K562 (cell line): Measurements from ENCODE around the gene GALNT18. TPM values are rescaled to one million over a fixed set of nuclear protein-coding genes. Genes with fewer than 3 reads are reported as not detected.

Experiments
- ATF1 ChIP-seq, 2 experiments: fragments of 450-650 bp in 1 of 2; IDR thresholded peaks; 2 replicates each; pipeline ENCODE4 v1.6.1; 2016; ENCODE audit warnings: missing compliant biosample characterization in 1 of 2, missing genetic modification characterization in 1 of 2
- CBX3 ChIP-seq, 2 experiments: IDR thresholded peaks; 1 replicate in 1 of 2; 2 replicates in 1 of 2; pipeline ENCODE4 v1.6.1; 2012; ENCODE audit warnings: inconsistent platforms in 2 of 2, low read length in 2 of 2, borderline replicate concordance in 1 of 2, control low read depth in 1 of 2
- KDM1A ChIP-seq, 2 experiments: fragments of 450-650 bp; IDR thresholded peaks; 2 replicates each; pipeline ENCODE4 v1.6.1; 2016; ENCODE audit warnings: mild to moderate bottlenecking in 2 of 2
- KHSRP ChIP-seq: fragments of 450-650 bp; IDR thresholded peaks from 2 replicates; pipeline ENCODE4 v1.6.1; 2017
- NFXL1 ChIP-seq: fragments of 450-650 bp; formaldehyde crosslinking; IDR thresholded peaks from 2 replicates; pipeline ENCODE4 v1.4.0; 2021; ENCODE audit warnings: mild to moderate bottlenecking
- PATZ1 ChIP-seq: fragments of 250-450 bp; sonication (Bioruptor Pico); IDR thresholded peaks from 2 replicates; pipeline ENCODE4 v1.5.0; 2020; ENCODE audit warnings: mild to moderate bottlenecking, borderline replicate concordance
- PCBP1 ChIP-seq: fragments of 200-400 bp; formaldehyde crosslinking; IDR thresholded peaks from 2 replicates; pipeline ENCODE4 v1.6.1; 2018; ENCODE audit warnings: mild to moderate bottlenecking, low read depth, low read length; ENCODE audit not compliant: poor library complexity, severe bottlenecking
- SIX5 ChIP-seq, 2 experiments: IDR thresholded peaks; 2 replicates each; pipeline ENCODE4 v1.6.1; 2011; ENCODE audit warnings: low read length in 2 of 2, borderline replicate concordance in 1 of 2, low read depth in 1 of 2, mild to moderate bottlenecking in 1 of 2, moderate library complexity in 1 of 2; ENCODE audit not compliant: insufficient read depth in 1 of 2
- polyA plus RNA-seq, 8 experiments: library from polyadenylated mRNA; depleted of rRNA in 4 of 8; stranded (reverse) in 5 of 8; unstranded in 3 of 8; fragments of >200 nt; fragmentation: Nextera tagmentation in 2 of 8; fragmentation: Illumina TruSeq in 1 of 8; extraction: Ambion mirVana in 2 of 8; extraction: Trizol in 1 of 8; gene quantifications; 2 replicates each; pipeline versions ENCODE4 v1.2.1 to v1.2.3, GENCODE V29; 2011 to 2014; ENCODE audit warnings: inconsistent platforms in 1 of 8, missing spikeins in 1 of 8
- total RNA-seq, 7 experiments: library from RNA; depleted of rRNA in 6 of 7; stranded (reverse); fragments of >200 nt in 6 of 7; fragmentation: Illumina TruSeq in 2 of 7; extraction: Trizol in 2 of 7; gene quantifications; 2 replicates each; pipeline versions ENCODE4 v1.2.1 to v1.2.3, GENCODE V29; 2011 to 2021; ENCODE audit warnings: low replicate concordance in 1 of 7
- TF ChIP-seq, protein P1 (sequence below), 2 experiments: fragments of 450-650 bp in 1 of 2; sonication (generic) in 1 of 2; formaldehyde crosslinking in 1 of 2; IDR thresholded peaks; 2 replicates each; pipeline versions ENCODE4 v1.7.1 to v1.9.0; 2016 to 2022; ENCODE audit warnings: inconsistent platforms in 1 of 2, mild to moderate bottlenecking in 1 of 2, missing genetic modification reagents in 1 of 2
- TF ChIP-seq, protein P2 (sequence below): fragments of 450-650 bp; IDR thresholded peaks from 2 replicates; pipeline ENCODE4 v1.7.0; 2016; ENCODE audit warnings: borderline replicate concordance

Gene GALNT18
- total and polyA plus RNA-seq, 9 of the 15 experiments (the other 6 are each of a cell fraction or from before 2014, with no cell fraction given) = not detected

DNA sequence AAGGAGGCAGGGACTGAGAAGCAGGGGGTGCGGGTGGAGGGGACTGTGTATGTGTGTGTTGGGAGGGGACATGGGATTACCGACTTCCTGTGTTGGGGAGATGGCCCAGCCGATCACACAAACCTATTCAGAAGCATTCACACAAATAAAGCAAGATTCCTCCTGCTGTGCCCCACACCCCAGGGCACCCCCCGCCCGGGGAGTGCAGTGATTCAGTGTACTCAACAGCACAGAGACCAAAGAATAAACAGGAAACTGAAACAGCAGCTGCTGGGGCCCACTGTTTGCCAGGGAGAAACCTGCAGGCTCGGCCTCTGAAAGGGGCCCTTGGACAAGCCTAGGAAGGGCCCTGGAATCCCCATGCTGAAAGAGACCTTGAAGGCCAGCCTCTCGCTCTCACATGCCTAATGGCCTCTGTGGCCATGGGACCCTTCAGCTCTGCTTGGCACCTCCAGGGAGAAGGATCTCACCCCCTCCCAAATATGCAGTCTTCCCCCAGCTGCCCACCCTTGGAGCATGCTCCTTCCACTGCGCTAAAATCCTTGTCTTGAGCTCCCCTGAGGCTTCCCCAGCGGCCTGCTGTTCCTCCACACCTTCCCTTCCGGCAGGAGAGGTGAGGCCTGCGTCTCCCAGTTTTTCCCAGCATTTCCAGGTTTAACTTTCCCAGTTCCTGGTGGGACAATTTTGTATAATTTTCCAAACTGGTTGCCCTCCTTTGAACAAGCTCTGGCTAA, 341.7 kb downstream of the GALNT18 start (continued):
- TF ChIP-seq, protein P1, sequence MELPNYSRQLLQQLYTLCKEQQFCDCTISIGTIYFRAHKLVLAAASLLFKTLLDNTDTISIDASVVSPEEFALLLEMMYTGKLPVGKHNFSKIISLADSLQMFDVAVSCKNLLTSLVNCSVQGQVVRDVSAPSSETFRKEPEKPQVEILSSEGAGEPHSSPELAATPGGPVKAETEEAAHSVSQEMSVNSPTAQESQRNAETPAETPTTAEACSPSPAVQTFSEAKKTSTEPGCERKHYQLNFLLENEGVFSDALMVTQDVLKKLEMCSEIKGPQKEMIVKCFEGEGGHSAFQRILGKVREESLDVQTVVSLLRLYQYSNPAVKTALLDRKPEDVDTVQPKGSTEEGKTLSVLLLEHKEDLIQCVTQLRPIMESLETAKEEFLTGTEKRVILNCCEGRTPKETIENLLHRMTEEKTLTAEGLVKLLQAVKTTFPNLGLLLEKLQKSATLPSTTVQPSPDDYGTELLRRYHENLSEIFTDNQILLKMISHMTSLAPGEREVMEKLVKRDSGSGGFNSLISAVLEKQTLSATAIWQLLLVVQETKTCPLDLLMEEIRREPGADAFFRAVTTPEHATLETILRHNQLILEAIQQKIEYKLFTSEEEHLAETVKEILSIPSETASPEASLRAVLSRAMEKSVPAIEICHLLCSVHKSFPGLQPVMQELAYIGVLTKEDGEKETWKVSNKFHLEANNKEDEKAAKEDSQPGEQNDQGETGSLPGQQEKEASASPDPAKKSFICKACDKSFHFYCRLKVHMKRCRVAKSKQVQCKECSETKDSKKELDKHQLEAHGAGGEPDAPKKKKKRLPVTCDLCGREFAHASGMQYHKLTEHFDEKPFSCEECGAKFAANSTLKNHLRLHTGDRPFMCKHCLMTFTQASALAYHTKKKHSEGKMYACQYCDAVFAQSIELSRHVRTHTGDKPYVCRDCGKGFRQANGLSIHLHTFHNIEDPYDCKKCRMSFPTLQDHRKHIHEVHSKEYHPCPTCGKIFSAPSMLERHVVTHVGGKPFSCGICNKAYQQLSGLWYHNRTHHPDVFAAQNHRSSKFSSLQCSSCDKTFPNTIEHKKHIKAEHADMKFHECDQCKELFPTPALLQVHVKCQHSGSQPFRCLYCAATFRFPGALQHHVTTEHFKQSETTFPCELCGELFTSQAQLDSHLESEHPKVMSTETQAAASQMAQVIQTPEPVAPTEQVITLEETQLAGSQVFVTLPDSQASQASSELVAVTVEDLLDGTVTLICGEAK (IDR thresholded peaks at IDR 0.05) = no peak
- TF ChIP-seq, protein P1 (CRISPR knock-in tag; IDR thresholded peaks at IDR 0.05) = no peak
- TF ChIP-seq, protein P2, sequence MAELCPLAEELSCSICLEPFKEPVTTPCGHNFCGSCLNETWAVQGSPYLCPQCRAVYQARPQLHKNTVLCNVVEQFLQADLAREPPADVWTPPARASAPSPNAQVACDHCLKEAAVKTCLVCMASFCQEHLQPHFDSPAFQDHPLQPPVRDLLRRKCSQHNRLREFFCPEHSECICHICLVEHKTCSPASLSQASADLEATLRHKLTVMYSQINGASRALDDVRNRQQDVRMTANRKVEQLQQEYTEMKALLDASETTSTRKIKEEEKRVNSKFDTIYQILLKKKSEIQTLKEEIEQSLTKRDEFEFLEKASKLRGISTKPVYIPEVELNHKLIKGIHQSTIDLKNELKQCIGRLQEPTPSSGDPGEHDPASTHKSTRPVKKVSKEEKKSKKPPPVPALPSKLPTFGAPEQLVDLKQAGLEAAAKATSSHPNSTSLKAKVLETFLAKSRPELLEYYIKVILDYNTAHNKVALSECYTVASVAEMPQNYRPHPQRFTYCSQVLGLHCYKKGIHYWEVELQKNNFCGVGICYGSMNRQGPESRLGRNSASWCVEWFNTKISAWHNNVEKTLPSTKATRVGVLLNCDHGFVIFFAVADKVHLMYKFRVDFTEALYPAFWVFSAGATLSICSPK = no peak
- TF ChIP-seq PATZ1 (CRISPR knock-in tag) (no peak), SIX5 (IDR thresholded peaks at IDR 0.05; ENCODE audit: borderline replicate concordance in 1 of 2, insufficient read depth in 1 of 2, low read depth in 1 of 2, low read length in 2 of 2) (no peak), NFXL1 (CRISPR knock-in tag) (no peak), CBX3 (IDR thresholded peaks at IDR 0.05; ENCODE audit: borderline replicate concordance in 1 of 2, low read length in 2 of 2) (no peak), PCBP1 (no peak), KHSRP (no peak), ATF1 (CRISPR knock-in tag; IDR thresholded peaks at IDR 0.05) (no peak), ATF1 (tag; IDR thresholded peaks at IDR 0.05) (no peak), KDM1A (IDR thresholded peaks at IDR 0.05) (no peak)
